Measurements from ENCODE around the gene IPO11. TPM values are rescaled to one million over a fixed set of nuclear protein-coding genes. Genes with fewer than 3 reads are reported as not detected.

The IPO11 gene
- total and polyA plus RNA-seq, 2 of the 4 experiments (the other 2 are of a cell fraction): 12.6 to 40.0 TPM

DNA sequence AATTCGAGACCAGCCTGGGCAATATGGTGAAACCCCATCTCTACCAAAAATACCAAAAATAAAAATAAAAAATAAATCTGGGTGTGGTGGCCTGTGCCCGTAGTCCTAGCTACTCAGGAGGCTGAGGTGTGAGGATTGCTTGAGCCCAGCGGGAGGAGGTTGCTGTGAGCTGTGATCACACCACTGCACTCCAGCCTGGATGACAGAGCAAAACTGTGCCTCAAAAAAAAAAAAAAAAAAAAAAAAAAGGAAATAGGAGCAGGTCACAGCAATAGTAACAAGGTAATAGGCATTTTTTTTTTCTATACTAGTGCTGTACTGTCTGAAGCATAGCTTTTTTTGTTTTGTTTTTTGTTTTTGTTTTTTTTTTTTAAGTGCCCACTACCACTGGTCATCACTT lies 171.8 kb downstream of the IPO11 start:
- Histone ChIP-seq H3K79me1 (ENCODE audit: low read depth in 1 of 2, low read length in 2 of 2) (no peaks in the 10 kb centered on the region; a peak in 1 of 4 replicates), H3K4me2 (ENCODE audit: low read depth, low read length) (no peak overlapping the region), H3K27me3 (ENCODE audit: control insufficient read depth, insufficient read depth, low read length) (no peaks in the 10 kb centered on the region), H2BK20ac (ENCODE audit: low read depth, low read length) (no peak overlapping the region), H4K5ac (ENCODE audit: low read depth, low read length) (no peak overlapping the region), H4K91ac (ENCODE audit: insufficient read depth, low read depth, low read length) (no peak overlapping the region), H3K9ac (ENCODE audit: low read depth, low read length) (no peak overlapping the region), H3K14ac (replicated peaks; ENCODE audit: low read depth, low read length) (no peak overlapping the region), H2BK120ac (ENCODE audit: low read depth, low read length) (no peak overlapping the region), H2AK9ac (replicated peaks; ENCODE audit: low read depth, low read length, poor library complexity) (no peak overlapping the region), H3K4ac (ENCODE audit: low read depth, low read length) (no peak overlapping the region), H3K56ac (ENCODE audit: extremely low read depth, insufficient read depth, low read length) (no peak overlapping the region), H2AK5ac (ENCODE audit: low read depth, low read length) (no peak overlapping the region), H4K20me1 (ENCODE audit: insufficient read depth, low read length) (no peaks in the 10 kb centered on the region), H3K18ac (ENCODE audit: low read depth, low read length) (no peak overlapping the region), H3K9me1 (ENCODE audit: insufficient read depth, low read length) (peaks cover 5% of the 10 kb centered on the region; the same call in 1 of the 2 replicates), H3K9me3 (ENCODE audit: control insufficient read depth, insufficient read depth, low read length) (no peaks in the 10 kb centered on the region), H2BK5ac (ENCODE audit: low read depth, low read length, poor library complexity, severe bottlenecking) (no peak overlapping the region), H4K8ac (ENCODE audit: low read depth in 2 of 2, low read length in 2 of 2) (no peak overlapping the region), H3K23ac (ENCODE audit: low read depth, low read length) (no peak overlapping the region), H2AFZ (replicated peaks; ENCODE audit: low read length, poor library complexity) (no peak overlapping the region), H3K36me3 (ENCODE audit: control insufficient read depth, insufficient read depth, low read length) (0 out of 2 replicates have a peak, but pooled peaks cover 1% of the 10 kb centered on the region), H3K27ac (ENCODE audit: insufficient read depth, low read length) (no peak overlapping the region), H3K4me1 (ENCODE audit: control insufficient read depth, insufficient read depth, low read length) (no peaks in the 10 kb centered on the region), H2BK15ac (ENCODE audit: low read depth, low read length) (no peak overlapping the region), H3K4me3 (ENCODE audit: insufficient read depth, low read depth, low read length) (no peak overlapping the region)
- ChIA-PET CTCF (no interaction called here), POLR2A (ENCODE audit: unreplicated experiment) (no interaction called here)
- TF ChIP-seq RAD21 (IDR thresholded peaks at IDR 0.05; ENCODE audit: low read length) (no peak), MAZ (IDR thresholded peaks at IDR 0.05; ENCODE audit: borderline replicate concordance, low read depth, low read length) (no peak), CHD1 (IDR thresholded peaks at IDR 0.05; ENCODE audit: low read depth, low read length) (no peak), MXI1 (IDR thresholded peaks at IDR 0.05; ENCODE audit: borderline replicate concordance, low read depth, low read length) (no peak), RFX5 (IDR thresholded peaks at IDR 0.05; ENCODE audit: low read depth, low read length) (no peak), RCOR1 (IDR thresholded peaks at IDR 0.05; ENCODE audit: insufficient replicate concordance, low read length) (no peak), MAFK (IDR thresholded peaks at IDR 0.05; ENCODE audit: low read depth, low read length) (no peak), FOS (IDR thresholded peaks at IDR 0.05; ENCODE audit: low read depth, low read length) (no peak), NFE2L2 (IDR thresholded peaks at IDR 0.05; ENCODE audit: low read depth, low read length) (no peak), BHLHE40 (IDR thresholded peaks at IDR 0.05; ENCODE audit: low read depth, low read length) (no peak), SMC3 (IDR thresholded peaks at IDR 0.05; ENCODE audit: low read depth, low read length) (no peak), POLR2A (IDR thresholded peaks at IDR 0.05; ENCODE audit: low read depth, low read length) (no peak), CEBPB (IDR thresholded peaks at IDR 0.05; ENCODE audit: low read depth, low read length) (no peak)
- TF ChIP-seq, protein P1, sequence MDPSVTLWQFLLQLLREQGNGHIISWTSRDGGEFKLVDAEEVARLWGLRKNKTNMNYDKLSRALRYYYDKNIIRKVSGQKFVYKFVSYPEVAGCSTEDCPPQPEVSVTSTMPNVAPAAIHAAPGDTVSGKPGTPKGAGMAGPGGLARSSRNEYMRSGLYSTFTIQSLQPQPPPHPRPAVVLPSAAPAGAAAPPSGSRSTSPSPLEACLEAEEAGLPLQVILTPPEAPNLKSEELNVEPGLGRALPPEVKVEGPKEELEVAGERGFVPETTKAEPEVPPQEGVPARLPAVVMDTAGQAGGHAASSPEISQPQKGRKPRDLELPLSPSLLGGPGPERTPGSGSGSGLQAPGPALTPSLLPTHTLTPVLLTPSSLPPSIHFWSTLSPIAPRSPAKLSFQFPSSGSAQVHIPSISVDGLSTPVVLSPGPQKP (IDR thresholded peaks at IDR 0.05; ENCODE audit: borderline replicate concordance, low read depth, low read length): no peak
- TF ChIP-seq, protein P2, sequence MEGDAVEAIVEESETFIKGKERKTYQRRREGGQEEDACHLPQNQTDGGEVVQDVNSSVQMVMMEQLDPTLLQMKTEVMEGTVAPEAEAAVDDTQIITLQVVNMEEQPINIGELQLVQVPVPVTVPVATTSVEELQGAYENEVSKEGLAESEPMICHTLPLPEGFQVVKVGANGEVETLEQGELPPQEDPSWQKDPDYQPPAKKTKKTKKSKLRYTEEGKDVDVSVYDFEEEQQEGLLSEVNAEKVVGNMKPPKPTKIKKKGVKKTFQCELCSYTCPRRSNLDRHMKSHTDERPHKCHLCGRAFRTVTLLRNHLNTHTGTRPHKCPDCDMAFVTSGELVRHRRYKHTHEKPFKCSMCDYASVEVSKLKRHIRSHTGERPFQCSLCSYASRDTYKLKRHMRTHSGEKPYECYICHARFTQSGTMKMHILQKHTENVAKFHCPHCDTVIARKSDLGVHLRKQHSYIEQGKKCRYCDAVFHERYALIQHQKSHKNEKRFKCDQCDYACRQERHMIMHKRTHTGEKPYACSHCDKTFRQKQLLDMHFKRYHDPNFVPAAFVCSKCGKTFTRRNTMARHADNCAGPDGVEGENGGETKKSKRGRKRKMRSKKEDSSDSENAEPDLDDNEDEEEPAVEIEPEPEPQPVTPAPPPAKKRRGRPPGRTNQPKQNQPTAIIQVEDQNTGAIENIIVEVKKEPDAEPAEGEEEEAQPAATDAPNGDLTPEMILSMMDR (conservative IDR thresholded peaks at IDR 0.05; ENCODE audit: low read depth, low read length): no peak
- TF ChIP-seq, protein P3, sequence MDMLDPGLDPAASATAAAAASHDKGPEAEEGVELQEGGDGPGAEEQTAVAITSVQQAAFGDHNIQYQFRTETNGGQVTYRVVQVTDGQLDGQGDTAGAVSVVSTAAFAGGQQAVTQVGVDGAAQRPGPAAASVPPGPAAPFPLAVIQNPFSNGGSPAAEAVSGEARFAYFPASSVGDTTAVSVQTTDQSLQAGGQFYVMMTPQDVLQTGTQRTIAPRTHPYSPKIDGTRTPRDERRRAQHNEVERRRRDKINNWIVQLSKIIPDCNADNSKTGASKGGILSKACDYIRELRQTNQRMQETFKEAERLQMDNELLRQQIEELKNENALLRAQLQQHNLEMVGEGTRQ (IDR thresholded peaks at IDR 0.05; ENCODE audit: low read depth, low read length): no peak
- ATAC-seq (ENCODE audit: low read depth): no peak
- intact Hi-C loops (cut with micrococcal nuclease) (no loop called here), in situ Hi-C loops (cut with MboI; ENCODE audit: low sequenced_read_pairs) (no loop called here), dilution Hi-C loops (cut with HindIII; ENCODE audit: low sequenced_read_pairs, unreplicated experiment) (no loop called here)
- DNase-seq: no peak
- 100% methylated on average over 1 of the region's 3 CpGs; no CpG with 5 or more reads in 1 of the 2 experiments for WGBS, 2 experiments (ENCODE audit: extremely low coverage in 2 of 2, insufficient read length in 1 of 2)
- BruUV-seq (replicated peaks): no TSS peak

Measured in IMR-90 (cell line).